Astrocyte of the spinal cord (primary cell): ENCODE results near the gene HOXA11.

Source experiments
- DNase-seq: peaks from one replicate; pipeline ENCODE4 v3.0.0; 2011; ENCODE audit warnings: low read depth, low spot score
- H3K4me3 ChIP-seq: 2 replicates; pipeline ENCODE4 v1.5.1; 2011; ENCODE audit warnings: low read depth, mild to moderate bottlenecking, low read length, moderate library complexity
- CTCF ChIP-seq: IDR thresholded peaks from 2 replicates; pipeline ENCODE4 v1.5.1; 2012; ENCODE audit warnings: low read depth, mild to moderate bottlenecking, low read length, inconsistent platforms
- in situ Hi-C: cut with HindIII; loops from 2 replicates; pipeline ENCODE4 v1.10.0; 2017; ENCODE audit warnings: low sequenced_read_pairs

HOXA11 gene

GRCh38 chr7:27185013-27185853 lies at the start of gene HOXA11:
TSS of gene HOXA11 (minus strand) at chr7:27185232. CDS start at chr7:27185144, 88 bp downstream.
- in situ Hi-C loops, result no loop called here
- peak within 1 kb of the TSS; percentile 34 for H3K4me3 ChIP-seq
- no peak for DNase-seq
- no peak for TF ChIP-seq CTCF

- no peak overlapping the region for H3K4me3 ChIP-seq
- no peak for TF ChIP-seq CTCF
- in situ Hi-C loops, result no loop called here
- DNase-seq, result no peak
Measured at GRCh38 chr7:27229448-27229847, 44.4 kb upstream of the HOXA11 start.

- in situ Hi-C loops, result no loop called here
- no peak for TF ChIP-seq CTCF
- H3K4me3 ChIP-seq, result no peak overlapping the region
- no peak for DNase-seq
Measured at GRCh38 chr7:27224983-27225934, 40.2 kb upstream of the HOXA11 start.

GRCh38 chr7:27223941-27224575 lies 39.0 kb upstream of the HOXA11 start:
- no peak for DNase-seq
- in situ Hi-C loops, result no loop called here
- TF ChIP-seq CTCF, result no peak
- H3K4me3 ChIP-seq, result no peak overlapping the region

- H3K4me3 ChIP-seq, result no peak overlapping the region
- no peak for TF ChIP-seq CTCF
- in situ Hi-C loops, result no loop called here
- DNase-seq, result no peak
Measured at GRCh38 chr7:27221201-27221797, 36.3 kb upstream of the HOXA11 start.

- H3K4me3 ChIP-seq, result no peak overlapping the region
- TF ChIP-seq CTCF, result no peak
- in situ Hi-C loops, result no loop called here
- DNase-seq, result no peak
Measured at GRCh38 chr7:27220440-27220955, 35.5 kb upstream of the HOXA11 start.
